Measurements from ENCODE around the gene CUL4A.
"Not testable (repeated sequence)": the region's sequence is repeated elsewhere in the genome, so short reads cannot be mapped to it uniquely, and the experiment has no call there.

The CUL4A gene

DNA sequence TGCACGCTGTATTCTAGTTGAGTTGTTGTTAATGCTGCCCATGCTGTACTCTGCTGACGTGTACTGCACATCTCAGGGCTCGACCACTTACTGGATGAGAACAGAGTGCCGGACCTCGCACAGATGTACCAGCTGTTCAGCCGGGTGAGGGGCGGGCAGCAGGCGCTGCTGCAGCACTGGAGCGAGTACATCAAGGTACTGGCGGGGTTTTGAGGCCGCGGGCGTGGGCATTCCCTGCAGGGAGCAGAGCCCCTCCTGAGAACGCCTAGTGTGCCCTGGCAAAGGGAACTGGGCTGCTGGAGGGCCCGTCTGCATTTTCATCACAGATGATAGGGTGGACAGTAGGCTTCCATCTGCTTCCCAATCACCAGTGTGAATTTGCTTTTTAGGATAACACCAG, 29.9 kb downstream of the CUL4A start:
- DNase-seq (ENCODE audit: low read depth) = no peak

DNA sequence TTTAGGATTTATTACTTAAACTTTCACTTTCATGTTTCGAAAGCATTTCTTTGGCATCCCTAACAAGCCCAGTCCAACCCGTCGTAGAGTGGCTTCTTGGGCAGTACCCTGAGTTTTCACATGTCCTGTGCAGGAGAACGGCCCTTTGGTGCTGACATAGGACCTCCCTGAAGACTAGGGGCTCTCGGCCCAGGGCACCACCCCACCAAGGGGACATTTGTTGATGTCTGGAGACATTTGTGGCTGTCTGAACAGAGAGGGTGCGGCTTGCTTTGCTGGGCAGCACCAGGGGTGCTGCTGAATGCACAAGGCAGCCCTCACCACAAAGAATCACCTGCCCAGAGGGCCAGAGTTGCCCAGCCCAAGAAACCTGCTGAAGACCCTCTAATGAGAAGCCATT, 30.6 kb downstream of the CUL4A start:
- DNase-seq (ENCODE audit: low read depth) = no peak

DNA sequence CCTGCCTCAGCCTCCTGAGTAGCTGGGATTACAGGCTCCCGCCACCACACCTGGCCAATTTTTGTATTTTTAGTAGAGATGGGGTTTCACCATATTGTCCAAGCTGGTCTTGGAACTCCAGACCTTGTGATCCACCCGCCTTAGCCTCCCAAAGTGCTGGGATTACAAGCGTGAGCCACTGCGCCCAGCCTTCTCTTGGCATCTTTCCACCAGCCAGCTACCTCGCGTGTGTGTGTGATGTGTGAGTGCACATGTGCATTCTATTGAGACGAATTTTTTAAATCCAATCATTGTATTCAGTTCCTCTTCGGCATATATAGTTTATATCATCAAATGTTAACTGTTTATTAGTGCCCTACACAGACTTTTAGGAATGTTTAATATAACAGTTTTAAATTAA, 32.2 kb downstream of the CUL4A start:
- not testable (repeated sequence) for DNase-seq (ENCODE audit: low read depth)

DNA sequence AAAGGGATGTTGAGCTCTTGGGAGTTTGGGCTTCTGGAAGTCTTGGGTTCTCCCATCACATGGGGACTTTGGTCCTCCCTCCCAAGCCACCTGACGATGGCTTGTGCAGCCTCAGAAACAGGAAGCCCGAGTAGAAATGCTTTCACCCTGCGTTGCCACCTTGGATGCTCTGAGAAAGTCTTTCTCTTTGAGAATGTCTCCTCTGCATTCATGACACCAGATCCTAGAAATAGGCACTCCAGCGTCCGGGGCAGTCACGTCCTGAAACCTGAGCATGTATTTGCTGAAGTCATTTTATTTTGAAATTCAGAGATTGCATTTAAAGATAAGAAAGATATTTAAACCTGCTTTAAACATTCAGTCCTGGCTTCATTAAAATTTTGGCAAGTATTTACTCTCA, 34.4 kb downstream of the CUL4A start:
- no peak for DNase-seq (ENCODE audit: low read depth)

DNA sequence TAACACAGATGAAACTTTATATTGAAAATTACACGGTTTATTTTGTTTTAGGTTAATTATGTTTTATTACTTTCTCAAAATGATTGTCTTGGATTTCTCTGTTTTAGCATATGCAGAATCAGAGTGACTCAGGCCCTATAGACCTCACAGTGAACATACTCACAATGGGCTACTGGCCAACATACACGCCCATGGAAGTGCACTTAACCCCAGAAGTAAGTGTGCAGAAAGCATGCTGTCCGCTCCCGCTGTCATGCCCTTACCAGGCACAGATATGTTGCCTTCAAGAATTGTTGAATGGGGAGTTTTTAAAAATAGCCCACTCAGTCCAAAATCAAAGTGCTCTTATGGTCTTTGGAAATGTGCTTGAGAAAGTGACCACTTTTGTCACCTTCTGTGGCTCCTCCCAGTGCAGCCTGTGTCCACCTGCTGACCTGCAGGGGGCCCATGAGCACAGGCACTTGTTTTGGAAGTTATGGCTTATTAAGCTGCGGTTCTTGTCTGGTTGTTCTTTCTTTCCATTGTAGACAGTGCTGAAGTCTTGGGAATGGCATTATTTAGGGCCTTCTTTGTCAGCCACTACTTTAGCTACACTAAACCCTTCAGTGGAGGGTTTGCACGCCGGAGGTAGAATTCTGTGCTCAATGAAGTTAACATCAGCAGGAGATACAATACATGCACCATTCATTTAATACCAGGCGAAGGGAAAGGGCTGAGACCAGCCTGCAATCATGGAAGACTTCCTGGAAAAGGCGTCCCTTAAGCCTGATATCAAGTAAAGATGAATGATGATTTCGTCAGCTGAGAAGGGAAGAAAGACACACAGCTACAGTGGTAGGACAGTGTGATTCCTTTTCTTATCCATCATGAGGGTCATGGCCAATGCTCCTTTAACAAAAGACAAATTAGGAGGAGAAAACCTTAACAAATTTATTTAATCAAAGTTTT, 36.7 kb downstream of the CUL4A start:
- no peak for DNase-seq (ENCODE audit: low read depth)

DNA sequence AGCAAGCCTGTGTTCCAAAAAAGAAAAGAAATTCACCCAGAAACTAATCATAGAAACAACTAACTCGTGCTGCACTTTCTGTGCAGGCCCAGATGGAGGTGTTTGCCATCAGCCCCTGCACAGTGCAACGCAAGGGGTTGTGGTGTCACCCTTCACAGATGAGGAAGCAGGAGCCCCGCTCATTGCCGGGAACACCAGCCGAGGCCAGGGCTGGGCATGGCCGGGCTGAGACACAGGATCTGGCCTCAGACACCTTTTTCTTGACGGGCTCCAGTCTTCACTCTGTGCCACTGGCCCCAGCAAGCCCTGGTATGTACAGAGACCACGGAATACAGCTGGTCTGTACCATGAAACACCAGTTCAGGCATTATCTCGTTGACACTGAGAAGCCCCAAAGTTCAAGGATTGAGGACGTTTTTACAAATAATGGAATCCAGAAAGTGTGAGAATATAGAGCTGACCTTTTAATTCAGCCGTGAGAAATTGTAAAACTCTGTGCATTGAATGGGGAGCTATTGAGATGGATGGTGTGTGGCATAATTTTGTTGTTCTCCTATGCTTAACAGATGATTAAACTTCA, 43.2 kb downstream of the CUL4A start:
- DNase-seq (ENCODE audit: low read depth) = no peak

DNA sequence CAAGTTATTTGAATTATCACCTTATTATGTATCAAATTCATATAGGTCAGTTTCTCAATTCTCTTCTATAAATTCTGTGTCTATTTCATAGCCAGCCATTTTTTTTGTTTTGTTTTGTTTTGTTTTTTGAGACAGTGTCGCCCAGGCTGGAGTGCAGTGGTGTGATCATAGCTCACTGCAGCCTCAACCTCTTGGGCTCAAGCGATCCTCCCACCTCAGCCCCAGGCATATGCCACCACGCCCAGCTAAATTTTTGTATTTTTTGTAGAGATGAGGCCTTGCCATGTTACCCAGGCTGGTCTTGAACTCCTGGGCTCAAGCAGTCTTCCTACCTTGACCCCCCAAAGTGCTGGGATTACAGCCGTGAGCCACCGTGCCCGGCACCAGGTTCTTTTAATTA, 48.5 kb downstream of the CUL4A start:
- DNase-seq (ENCODE audit: low read depth) = not testable (repeated sequence)

DNA sequence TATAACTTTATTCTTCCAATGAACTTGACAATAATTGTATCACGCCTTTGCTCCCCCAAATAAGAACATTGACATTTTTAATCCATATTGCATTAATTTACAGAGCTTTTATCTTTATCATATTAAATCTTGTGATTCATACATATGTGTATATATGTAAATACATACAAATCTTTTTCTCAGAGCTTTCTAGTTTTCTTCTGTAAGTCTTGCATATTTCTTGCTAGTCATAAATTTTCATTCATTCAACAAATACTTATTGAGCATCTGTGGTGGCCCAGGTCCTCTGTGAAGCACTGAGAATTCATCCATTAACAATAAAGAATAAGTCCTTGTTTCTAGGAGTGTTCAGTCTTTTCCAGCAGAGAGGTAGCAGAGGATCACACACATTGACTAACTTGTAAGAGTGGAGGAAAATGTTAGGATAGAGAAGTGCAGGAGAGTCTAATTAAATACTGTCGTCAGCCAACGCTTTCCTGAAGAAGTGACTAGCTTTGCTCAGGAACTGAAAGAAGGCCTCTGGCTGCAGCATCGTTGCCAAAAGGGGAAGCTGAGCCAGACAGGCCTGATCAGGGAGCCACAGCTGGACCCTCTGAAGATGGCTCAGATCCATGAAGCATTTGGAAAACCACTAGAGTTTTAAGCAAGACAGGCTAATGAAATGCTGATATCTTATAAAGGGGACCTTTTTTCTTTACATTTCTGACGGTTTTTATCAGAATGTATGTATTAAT, 49.1 kb downstream of the CUL4A start:
- DNase-seq (ENCODE audit: low read depth) = no peak

DNA sequence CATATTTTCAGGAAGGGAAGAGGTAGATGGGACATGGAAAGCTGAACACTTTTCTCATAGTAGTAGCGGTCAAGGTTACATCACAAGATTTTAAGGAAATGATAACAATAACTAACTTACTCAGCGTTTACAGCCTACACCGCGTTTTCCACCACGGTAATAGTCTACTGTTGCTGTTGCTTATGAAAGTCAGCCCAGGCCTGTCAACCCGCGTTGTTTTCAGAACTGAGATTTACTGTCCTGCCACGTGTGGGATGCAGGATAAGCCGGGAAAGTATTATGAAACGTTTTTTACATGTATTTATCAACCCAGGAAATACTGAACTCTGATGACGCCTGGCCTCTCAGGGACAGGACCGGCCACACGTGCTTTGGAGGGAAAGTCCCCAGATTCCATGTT, 51.6 kb downstream of the CUL4A start:
- DNase-seq (ENCODE audit: low read depth) = no peak

DNA sequence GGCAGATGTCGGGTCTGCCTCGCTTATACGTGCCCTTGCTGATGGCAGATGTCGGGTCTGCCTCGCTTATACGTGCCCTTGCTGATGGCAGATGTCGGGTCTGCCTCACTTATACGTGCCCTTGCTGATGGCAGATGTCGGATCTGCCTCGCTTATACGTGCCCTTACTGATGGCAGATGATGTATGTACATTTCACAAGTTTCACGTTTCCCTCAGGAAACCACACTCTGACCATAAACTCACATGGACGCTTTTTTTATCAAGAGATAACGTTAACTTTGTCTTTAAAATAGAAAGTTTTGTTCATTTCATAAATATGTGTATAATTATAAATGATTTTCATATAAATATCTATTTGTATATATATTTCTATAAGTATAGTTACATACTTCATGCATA, 53.6 kb downstream of the CUL4A start:
- DNase-seq (ENCODE audit: low read depth) = not testable (repeated sequence)

DNA sequence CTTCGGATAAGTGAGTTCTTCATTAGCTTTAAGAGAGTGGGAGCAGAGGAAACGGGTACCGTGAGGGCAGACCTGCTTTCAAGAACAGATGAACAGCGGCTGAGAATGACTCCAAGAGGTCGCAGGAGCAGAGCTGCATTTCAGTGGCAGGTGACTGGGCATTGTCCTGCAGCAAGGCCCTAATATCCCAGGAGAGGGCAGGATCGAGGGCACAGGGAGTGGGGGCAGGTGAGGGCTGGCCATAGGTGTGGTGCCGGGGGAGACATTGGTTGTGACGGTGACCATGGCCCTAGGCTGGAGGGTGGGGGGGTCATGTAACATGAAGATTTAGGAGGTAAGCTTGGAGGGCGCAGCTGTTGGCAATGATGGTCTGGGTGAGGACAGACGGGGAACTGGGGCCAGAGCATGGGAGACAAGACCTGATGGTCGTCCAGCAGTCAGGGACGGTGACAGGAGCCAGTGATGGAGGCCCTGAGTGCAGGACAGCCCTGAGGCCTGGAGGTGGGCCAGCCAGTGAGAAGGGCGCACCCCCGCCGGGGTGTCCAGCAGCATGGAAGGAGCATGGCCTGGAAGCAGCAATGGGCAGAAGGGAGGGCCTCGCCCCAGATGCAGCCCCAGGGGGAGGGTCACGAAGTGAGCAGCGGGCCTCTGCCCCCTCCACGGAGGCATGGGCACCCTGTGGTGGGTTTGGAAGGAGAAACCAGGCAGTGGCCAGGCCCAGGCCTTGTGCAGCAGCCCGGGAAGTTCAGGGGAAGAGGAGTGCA, 58.4 kb downstream of the CUL4A start:
- no peak for DNase-seq (ENCODE audit: low read depth)

DNA sequence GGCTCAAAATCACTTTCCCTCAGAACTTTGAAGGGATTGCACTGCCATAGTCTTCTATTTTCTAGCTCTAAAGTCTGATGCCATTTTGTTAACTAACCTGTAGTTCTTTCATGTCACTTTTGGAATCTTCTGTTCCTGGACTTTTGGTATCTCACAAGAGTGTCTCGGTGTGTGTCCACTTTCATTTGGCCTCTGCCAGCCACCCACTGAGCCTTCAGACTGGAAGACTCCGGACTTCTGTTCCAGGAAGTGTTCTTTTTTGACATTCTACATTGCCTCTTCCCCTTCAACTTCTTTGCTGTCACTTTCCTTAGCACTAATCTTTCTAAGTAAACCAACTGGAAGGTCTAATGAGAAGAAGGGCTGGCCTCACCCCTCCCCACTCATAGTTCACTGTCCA, 62.6 kb downstream of the CUL4A start:
- no peak for DNase-seq (ENCODE audit: low read depth)

DNA sequence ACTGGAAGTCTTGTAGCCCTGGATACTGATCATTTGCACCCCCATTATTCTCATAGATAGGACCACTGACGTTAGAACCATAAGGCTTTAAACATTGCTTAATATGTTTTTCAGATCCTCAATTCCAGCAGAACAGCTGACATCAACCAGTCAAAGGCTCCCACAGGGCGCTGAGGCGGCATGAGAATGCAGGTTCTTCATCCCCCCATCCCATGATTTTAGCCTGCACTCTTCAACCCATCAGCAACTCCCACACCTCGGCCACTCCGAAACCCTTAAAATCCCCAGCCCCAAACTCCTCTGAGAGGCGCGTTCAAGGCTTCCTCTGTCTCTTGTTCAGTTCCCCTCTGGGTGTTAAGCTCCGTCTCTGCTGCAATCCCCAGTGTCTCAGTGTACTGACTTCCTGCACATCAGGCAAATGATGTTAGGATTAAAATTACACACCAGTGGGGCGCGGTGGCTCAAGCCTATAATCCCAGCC, 63.3 kb downstream of the CUL4A start:
- DNase-seq (ENCODE audit: low read depth) = no peak

DNA sequence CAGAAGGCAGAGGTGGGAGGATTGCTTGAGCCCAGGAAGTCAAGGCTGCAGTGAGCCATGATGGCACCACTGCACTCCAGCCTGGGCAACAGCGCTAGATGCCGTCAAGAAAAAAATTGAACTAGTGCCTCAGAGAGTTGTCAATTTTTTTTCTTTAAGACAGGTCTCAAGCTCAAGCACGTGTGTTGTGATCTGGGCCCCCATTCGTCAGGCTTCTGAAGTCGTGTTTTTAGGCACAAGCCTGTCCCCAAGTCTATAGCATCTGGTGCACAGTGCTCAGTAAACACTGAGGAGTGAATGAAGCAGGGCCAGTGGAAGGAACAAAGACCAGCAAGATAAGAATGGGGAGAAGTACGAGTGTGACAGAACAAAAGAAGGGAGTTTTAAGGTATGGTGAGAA, 63.9 kb downstream of the CUL4A start:
- no peak for DNase-seq (ENCODE audit: low read depth)

DNA sequence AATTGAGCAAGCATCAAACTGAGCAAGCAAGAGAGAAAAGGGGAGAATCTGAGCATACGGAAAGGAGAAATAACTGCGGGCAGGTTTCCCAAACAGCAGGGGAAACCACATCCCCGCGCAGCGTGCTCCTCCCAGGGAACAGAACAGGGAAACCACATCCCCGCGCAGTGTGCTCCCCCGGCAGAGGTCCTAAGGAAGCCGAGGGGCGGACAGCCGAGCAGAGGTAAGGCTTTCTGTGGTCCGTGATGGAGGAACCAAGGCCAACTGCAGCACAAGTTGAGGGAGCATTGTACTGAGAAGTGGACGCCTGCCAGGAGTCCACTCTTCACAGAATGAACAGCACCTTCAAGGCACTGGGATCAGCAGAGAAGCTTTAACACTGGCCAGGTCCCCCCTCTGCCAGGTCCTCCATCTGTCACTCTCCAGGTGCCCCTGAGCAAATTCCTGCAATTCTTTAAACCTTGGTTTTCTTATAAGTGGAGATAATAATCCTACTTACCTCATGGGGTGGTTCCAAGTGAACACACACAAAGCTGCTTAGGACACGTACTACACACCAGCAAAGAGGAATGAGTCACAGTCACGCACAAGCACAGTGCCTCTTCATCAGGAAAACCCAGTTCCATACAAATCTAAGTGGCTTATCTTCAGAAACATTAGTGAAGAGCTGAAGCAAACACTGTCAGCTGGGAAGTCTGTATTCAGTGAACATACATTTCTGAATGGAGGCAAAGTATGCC, 64.6 kb downstream of the CUL4A start:
- DNase-seq (ENCODE audit: low read depth) = no peak

DNA sequence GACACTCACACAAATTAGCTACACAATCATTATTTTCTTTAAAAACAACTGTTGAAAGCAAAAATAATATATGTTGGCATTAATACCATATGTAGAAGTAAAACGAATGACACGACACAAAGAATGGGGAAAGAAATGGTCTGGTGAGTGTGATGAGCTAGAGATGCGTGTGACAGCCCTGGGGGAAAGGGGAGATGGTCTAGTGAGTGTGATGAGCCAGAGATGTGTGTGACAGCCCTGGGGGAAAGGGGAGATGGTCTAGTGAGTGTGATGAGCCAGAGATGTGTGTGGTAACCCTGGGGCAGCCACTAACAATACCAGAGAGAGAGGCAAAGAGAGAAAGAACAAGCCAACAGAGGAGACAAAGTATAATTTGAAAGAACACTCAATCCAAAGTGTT, 65.3 kb downstream of the CUL4A start:
- DNase-seq (ENCODE audit: low read depth) = no peak

DNA sequence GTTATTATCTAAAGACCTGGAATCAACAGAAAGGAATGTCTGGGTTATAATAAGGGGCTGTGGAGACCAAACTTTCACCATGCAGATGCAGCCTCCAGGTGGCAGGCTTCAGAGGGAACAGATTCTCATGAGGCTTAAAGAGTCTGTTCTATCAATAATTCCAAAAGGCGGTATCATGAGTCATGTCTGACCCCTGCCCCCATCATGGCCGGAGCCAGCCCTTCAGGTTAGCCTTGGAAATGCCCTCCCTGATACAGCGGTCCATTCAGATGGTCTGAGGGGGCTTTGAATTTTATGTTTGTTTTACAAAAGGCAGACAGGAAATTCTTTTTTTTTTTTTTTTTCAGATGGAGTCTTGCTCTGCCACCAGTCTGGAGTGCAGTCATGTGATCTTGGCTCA, 66.0 kb downstream of the CUL4A start:
- DNase-seq (ENCODE audit: low read depth) = no peak

DNA sequence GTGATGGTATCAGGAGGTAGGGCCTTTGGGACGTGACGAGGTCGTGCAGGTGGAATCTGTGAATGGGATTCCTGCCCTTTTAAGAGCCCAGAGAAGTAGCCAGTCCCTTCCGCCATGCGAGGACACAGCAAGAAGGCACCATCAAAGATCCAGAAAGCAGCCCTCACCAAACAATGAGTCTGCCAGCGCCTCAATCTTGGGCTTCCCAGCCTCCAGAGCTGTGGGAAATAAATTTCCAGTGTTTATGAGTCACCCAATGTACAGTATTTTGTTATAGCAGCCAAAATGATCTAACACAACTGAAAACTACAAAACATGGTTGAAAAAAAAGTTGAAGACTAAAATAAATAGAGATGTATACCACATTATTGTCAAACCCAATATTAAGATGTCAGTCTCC, 70.7 kb downstream of the CUL4A start:
- no peak for DNase-seq (ENCODE audit: low read depth)

DNA sequence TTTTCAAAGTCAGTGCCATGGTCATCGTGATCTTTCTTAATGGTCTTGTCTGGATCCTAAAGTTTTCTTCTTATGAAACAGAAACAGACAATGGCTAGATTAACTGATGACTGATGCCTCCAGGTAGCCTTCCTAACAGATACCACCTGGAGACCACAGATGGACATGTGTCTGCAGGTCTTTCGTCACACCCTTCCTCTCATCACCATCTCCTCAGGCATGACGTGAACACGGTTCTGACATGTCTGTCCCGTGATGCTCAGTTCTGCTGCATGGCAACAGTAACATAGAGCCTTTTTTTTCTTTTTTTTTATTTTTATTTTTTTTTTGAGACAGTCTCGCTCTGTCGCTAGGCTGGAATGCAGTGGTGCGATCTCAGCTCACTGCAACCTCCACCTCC, 74.5 kb downstream of the CUL4A start:
- DNase-seq (ENCODE audit: low read depth) = no peak

DNA sequence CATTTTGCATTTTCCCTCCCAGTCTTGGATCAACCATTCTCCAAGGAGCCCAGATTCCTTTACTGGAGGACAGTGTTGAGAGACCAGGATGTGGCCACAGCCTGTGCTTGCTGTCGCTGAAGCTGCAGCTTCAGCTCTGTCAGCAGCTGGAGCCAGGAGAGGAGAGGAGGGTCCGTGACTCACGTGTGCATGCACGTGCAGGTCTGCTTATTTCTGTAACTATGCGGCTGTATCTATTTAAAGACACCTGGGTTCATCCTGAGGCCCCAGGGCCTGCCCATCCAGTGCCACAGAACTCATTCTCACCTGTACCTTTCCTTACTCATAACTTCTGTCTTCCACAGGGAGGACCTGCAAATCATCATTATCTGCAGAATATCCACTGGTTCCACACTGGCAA, 79.5 kb downstream of the CUL4A start:
- no peak for DNase-seq (ENCODE audit: low read depth)

DNA sequence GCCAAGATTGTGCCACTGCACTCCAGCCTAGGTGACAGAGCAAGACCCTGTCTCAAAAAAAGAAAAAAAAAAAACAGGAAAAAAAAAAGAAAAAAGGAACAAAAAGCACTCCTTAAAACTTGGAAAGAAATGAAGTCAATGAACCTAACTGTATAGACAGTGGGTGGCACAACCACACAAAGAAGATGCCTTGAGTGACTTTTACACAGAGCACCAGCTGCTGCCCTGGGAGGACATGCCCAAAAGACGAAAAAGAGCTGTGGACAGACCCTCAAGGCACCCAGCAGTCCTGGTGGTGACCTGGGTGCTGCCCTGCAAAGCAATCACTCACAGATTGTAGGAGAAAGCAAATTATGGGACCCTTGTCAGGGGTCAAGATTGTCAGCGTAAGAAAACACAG, 81.7 kb downstream of the CUL4A start:
- DNase-seq (ENCODE audit: low read depth) = no peak

Measured in T follicular helper cell (primary cell).